K562 (cell line): Measurements from ENCODE around the gene ATP6V1G2. TPM values are rescaled to one million over a fixed set of nuclear protein-coding genes. Genes with fewer than 3 reads are reported as not detected.

ENCODE experiments used
- ARID1B ChIP-seq: fragments of 450-650 bp; IDR thresholded peaks from 2 replicates; pipeline ENCODE4 v1.6.1; 2016; ENCODE audit warnings: antibody characterized with exemption, mild to moderate bottlenecking, inconsistent platforms
- ATF3 ChIP-seq, 2 experiments: fragments of 450-650 bp in 1 of 2; sonication (generic) in 1 of 2; formaldehyde crosslinking in 1 of 2; IDR thresholded peaks in 1 of 2; conservative IDR thresholded peaks in 1 of 2; 2 replicates each; pipeline versions ENCODE4 v1.6.1 to v1.8.1; 2016 to 2023; ENCODE audit warnings: mild to moderate bottlenecking in 2 of 2, moderate library complexity in 2 of 2, inconsistent platforms in 1 of 2, missing genetic modification reagents in 1 of 2
- BHLHE40 ChIP-seq: IDR thresholded peaks from 2 replicates; pipeline ENCODE4 v1.6.1; 2011; ENCODE audit warnings: low read length, improper control_type of control experiment
- CHD2 ChIP-seq: IDR thresholded peaks from 2 replicates; pipeline ENCODE4 v1.6.1; 2011; ENCODE audit warnings: low read depth, low read length
- HNRNPLL ChIP-seq: fragments of 200-400 bp; formaldehyde crosslinking; IDR thresholded peaks from 2 replicates; pipeline ENCODE4 v1.6.1; 2017; ENCODE audit warnings: low read length, low read depth, mild to moderate bottlenecking; ENCODE audit not compliant: poor library complexity, severe bottlenecking
- JUND ChIP-seq, 2 experiments: IDR thresholded peaks; 2 replicates in 1 of 2; 3 replicates in 1 of 2; pipeline ENCODE4 v1.6.1; 2011; ENCODE audit warnings: borderline replicate concordance in 2 of 2, low read depth in 2 of 2, low read length in 2 of 2, improper control_type of control experiment in 1 of 2, missing biosample characterization in 1 of 2, missing genetic modification characterization in 1 of 2, missing genetic modification reagents in 1 of 2
- KDM2B ChIP-seq: fragments of 250-450 bp; sonication (Bioruptor Pico); IDR thresholded peaks from 2 replicates; pipeline ENCODE4 v1.8.0; 2021; ENCODE audit warnings: mild to moderate bottlenecking, moderate library complexity
- KDM5B ChIP-seq: fragments of 200-600 bp; sonication (generic); IDR thresholded peaks from 2 replicates; pipeline ENCODE4 v1.6.1; 2012; ENCODE audit warnings: low read depth, mild to moderate bottlenecking, moderate library complexity, low read length, control low read depth, inconsistent platforms; ENCODE audit not compliant: insufficient replicate concordance
- MAZ ChIP-seq, 2 experiments: fragments of 450-650 bp in 1 of 2; sonication (generic) in 1 of 2; formaldehyde crosslinking; IDR thresholded peaks in 1 of 2; conservative IDR thresholded peaks in 1 of 2; 2 replicates each; pipeline versions ENCODE4 v1.4.0 to v1.5.0; 2020; ENCODE audit warnings: mild to moderate bottlenecking in 1 of 2, missing genetic modification reagents in 1 of 2
- MLX ChIP-seq, 2 experiments: fragments of 450-650 bp in 1 of 2; sonication (generic) in 1 of 2; formaldehyde crosslinking; conservative IDR thresholded peaks; 2 replicates each; pipeline versions ENCODE4 v1.4.0 to v1.8.1; 2020 to 2022; ENCODE audit warnings: mild to moderate bottlenecking in 1 of 2, missing genetic modification reagents in 1 of 2
- NR2C2 ChIP-seq, 2 experiments: fragments of 200-800 bp in 1 of 2; sonication (Bioruptor generic) in 1 of 2; sonication (generic) in 1 of 2; formaldehyde crosslinking in 1 of 2; IDR thresholded peaks; 2 replicates each; pipeline versions ENCODE4 v1.6.1 to v1.8.0; 2016 to 2022; ENCODE audit warnings: mild to moderate bottlenecking in 1 of 2, missing compliant biosample characterization in 1 of 2, missing genetic modification characterization in 1 of 2, missing genetic modification reagents in 1 of 2
- POLR2G ChIP-seq: fragments of 200-400 bp; formaldehyde crosslinking; IDR thresholded peaks from 2 replicates; pipeline ENCODE4 v1.6.1; 2017; ENCODE audit warnings: low read depth, mild to moderate bottlenecking, antibody characterized with exemption, low read length, moderate library complexity
- SIN3B ChIP-seq: fragments of 450-650 bp; IDR thresholded peaks from 2 replicates; pipeline ENCODE4 v1.6.1; 2017; ENCODE audit warnings: low read depth, mild to moderate bottlenecking, moderate library complexity
- TBL1XR1 ChIP-seq, 2 experiments: IDR thresholded peaks; 2 replicates each; pipeline ENCODE4 v1.6.1; 2012; ENCODE audit warnings: improper control_type of control experiment in 2 of 2, low read length in 2 of 2, mild to moderate bottlenecking in 1 of 2
- TBP ChIP-seq: optimal IDR thresholded peaks from 2 replicates; pipeline ENCODE3; 2011; ENCODE audit warnings: low read depth, low read length, improper control_type of control experiment
- TOE1 ChIP-seq, 2 experiments: fragments of 450-650 bp in 1 of 2; sonication (generic) in 1 of 2; formaldehyde crosslinking in 1 of 2; IDR thresholded peaks; 2 replicates each; pipeline versions ENCODE4 v1.7.1 to v1.8.0; 2016 to 2022; ENCODE audit warnings: borderline replicate concordance in 2 of 2, mild to moderate bottlenecking in 2 of 2, antibody characterized with exemption in 1 of 2, inconsistent platforms in 1 of 2, low read depth in 1 of 2, missing genetic modification reagents in 1 of 2, moderate library complexity in 1 of 2
- ZFX ChIP-seq: sonication (generic); formaldehyde crosslinking; IDR thresholded peaks from 2 replicates; pipeline ENCODE4 v1.8.0; 2022; ENCODE audit warnings: mild to moderate bottlenecking, missing genetic modification reagents, moderate library complexity
- ZNF584 ChIP-seq: fragments of 200-800 bp; sonication (Bioruptor generic); IDR thresholded peaks from 2 replicates; pipeline ENCODE4 v1.6.1; 2016; ENCODE audit warnings: low read depth, mild to moderate bottlenecking, missing genetic modification characterization, missing compliant biosample characterization
- polyA plus RNA-seq, 8 experiments: library from polyadenylated mRNA; depleted of rRNA in 4 of 8; stranded (reverse) in 5 of 8; unstranded in 3 of 8; fragments of >200 nt; fragmentation: Nextera tagmentation in 2 of 8; fragmentation: Illumina TruSeq in 1 of 8; extraction: Ambion mirVana in 2 of 8; extraction: Trizol in 1 of 8; gene quantifications; 2 replicates each; pipeline versions ENCODE4 v1.2.1 to v1.2.3, GENCODE V29; 2011 to 2014; ENCODE audit warnings: inconsistent platforms in 1 of 8, missing spikeins in 1 of 8
- total RNA-seq, 7 experiments: library from RNA; depleted of rRNA in 6 of 7; stranded (reverse); fragments of >200 nt in 6 of 7; fragmentation: Illumina TruSeq in 2 of 7; extraction: Trizol in 2 of 7; gene quantifications; 2 replicates each; pipeline versions ENCODE4 v1.2.1 to v1.2.3, GENCODE V29; 2011 to 2021; ENCODE audit warnings: low replicate concordance in 1 of 7
- TF ChIP-seq, protein P1 (sequence below): fragments of 250-450 bp; sonication (Bioruptor Pico); IDR thresholded peaks from 2 replicates; pipeline ENCODE4 v1.4.0; 2020; ENCODE audit warnings: mild to moderate bottlenecking
- TF ChIP-seq, protein P2 (sequence below): fragments of 450-650 bp; formaldehyde crosslinking; IDR thresholded peaks from 2 replicates; pipeline ENCODE4 v1.4.0; 2022; ENCODE audit warnings: missing genetic modification characterization

Gene ATP6V1G2
- total and polyA plus RNA-seq, 9 of the 15 experiments (the other 6 are each of a cell fraction or from before 2014, with no cell fraction given), result 0.14 to 1.5 (median 0.33) TPM

DNA sequence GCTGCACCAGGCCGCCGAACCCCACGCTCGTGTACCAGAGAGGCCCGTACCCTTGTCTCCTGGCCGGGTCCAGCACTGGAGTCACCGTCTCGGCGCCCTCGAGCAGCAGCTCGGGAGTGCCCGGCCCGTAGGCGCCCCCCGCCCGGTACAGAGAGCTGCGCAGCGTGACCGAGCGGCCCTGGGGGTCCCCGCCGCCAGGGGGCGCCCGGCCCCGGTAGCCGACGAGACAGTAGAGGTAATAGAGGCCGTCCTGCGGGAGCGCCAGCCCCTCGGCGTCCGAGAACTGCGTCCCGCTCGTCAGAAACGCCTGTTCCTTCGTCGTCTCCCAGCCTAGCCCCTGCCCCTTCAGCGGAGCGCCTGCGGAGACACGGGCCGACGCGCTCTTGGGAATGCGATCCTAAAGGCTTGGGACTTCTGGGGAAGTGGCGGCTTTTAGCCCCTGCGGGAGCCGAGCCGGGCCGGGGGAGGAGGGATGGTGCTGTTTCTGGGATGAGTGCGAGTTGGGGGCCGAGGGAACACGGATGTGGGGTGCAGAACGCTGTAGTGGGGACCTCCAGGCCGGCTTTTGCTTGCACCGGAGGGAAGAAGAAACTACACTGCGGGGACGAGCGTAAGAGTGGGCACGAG, 34.5 kb upstream of the ATP6V1G2 start (continued):
- TF ChIP-seq TBP (peak; percentile 80), KDM5B (peak; percentile 84), HNRNPLL (peak; percentile 93), CHD2 (peak; percentile 46), JUND (IDR thresholded peaks at IDR 0.05; ENCODE audit: borderline replicate concordance, low read depth, low read length) (peak; percentile 77), JUND (tag; IDR thresholded peaks at IDR 0.05; ENCODE audit: borderline replicate concordance, low read depth, low read length) (no peak), SIN3B (peak; percentile 51; the same call in 1 of the 2 replicates), ATF3 (IDR thresholded peaks at IDR 0.05) (no peak), ATF3 (CRISPR knock-in tag; conservative IDR thresholded peaks at IDR 0.05) (peak; percentile 85), ARID1B (peak; percentile 9; the same call in 1 of the 2 replicates), POLR2G (peak; percentile 95), MLX (CRISPR knock-in tag; conservative IDR thresholded peaks at IDR 0.05) (no peak), KDM2B (CRISPR knock-in tag) (peak; percentile 70), TOE1 (IDR thresholded peaks at IDR 0.05; ENCODE audit: borderline replicate concordance) (peak; percentile 76; the same call in 1 of the 2 replicates), TOE1 (CRISPR knock-in tag; IDR thresholded peaks at IDR 0.05; ENCODE audit: borderline replicate concordance, low read depth) (peak; percentile 91; the same call in 1 of the 2 replicates), ZFX (peak; percentile 93), BHLHE40 (peak; percentile 74), ZNF584 (peak; percentile 23; the same call in 1 of the 2 replicates), TBL1XR1 (IDR thresholded peaks at IDR 0.05; ENCODE audit: low read length in 2 of 2) (0 out of 4 replicates have a peak, but pooled peaks have one; percentile 14 to 49), MAZ (CRISPR knock-in tag; conservative IDR thresholded peaks at IDR 0.05 in 1 of 2, IDR thresholded peaks at IDR 0.05 in 1 of 2) (peak; percentile 92 to 93), NR2C2 (CRISPR knock-in tag; IDR thresholded peaks at IDR 0.05) (peak; percentile 83), NR2C2 (tag; IDR thresholded peaks at IDR 0.05) (no peak)
- TF ChIP-seq, protein P1, sequence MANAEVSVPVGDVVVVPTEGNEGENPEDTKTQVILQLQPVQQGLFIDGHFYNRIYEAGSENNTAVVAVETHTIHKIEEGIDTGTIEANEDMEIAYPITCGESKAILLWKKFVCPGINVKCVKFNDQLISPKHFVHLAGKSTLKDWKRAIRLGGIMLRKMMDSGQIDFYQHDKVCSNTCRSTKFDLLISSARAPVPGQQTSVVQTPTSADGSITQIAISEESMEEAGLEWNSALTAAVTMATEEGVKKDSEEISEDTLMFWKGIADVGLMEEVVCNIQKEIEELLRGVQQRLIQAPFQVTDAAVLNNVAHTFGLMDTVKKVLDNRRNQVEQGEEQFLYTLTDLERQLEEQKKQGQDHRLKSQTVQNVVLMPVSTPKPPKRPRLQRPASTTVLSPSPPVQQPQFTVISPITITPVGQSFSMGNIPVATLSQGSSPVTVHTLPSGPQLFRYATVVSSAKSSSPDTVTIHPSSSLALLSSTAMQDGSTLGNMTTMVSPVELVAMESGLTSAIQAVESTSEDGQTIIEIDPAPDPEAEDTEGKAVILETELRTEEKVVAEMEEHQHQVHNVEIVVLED, result peak; percentile 56; the same call in 1 of the 2 replicates
- TF ChIP-seq, protein P2, sequence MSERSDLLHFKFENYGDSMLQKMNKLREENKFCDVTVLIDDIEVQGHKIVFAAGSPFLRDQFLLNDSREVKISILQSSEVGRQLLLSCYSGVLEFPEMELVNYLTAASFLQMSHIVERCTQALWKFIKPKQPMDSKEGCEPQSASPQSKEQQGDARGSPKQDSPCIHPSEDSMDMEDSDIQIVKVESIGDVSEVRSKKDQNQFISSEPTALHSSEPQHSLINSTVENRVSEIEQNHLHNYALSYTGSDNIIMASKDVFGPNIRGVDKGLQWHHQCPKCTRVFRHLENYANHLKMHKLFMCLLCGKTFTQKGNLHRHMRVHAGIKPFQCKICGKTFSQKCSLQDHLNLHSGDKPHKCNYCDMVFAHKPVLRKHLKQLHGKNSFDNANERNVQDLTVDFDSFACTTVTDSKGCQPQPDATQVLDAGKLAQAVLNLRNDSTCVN (CRISPR knock-in tag), result no peak
